ENCODE results near the gene FGD4. TPM values are rescaled to one million over a fixed set of nuclear protein-coding genes. Genes with fewer than 3 reads are reported as not detected.
A peak's percentile ranks its signal among the peaks of the same experiment; 100 is the strongest.

FGD4 gene
- 10 to 100 TPM; 16.1 to 18.8 (median 16.3) TPM for polyA plus RNA-seq (ENCODE audit: insufficient read length in 3 of 3)

- peak; percentile 47 to 60 (median 52) for DNase-seq (ENCODE audit: low read depth in 3 of 3, low spot score in 2 of 3)
Measured at GRCh38 chr12:32399370-32400113, at the start of gene FGD4. Gene FGD4 (plus strand): TSS chr12:32399558.

DNA sequence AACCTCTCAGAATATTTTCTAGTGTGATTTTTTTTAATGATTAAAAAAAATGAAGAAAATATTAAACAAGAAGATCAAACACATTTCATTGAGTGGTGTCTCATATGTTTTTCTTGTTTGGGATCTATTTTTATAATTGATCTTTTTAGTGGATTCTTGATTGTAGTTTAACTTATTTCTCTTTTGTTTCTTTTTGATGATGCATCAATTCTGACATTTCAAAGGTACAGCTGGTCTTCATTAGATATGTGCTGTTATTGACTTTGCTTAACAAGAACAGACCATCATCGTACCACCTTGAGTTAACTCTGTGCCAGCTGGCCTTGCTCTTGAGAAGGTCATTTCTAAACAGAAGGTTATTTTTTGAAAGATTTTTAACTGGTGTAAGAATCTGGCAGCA, 45.8 kb upstream of the FGD4 start:
- DNase-seq (ENCODE audit: low read depth in 3 of 3, low spot score in 2 of 3), result no peak

- DNase-seq (ENCODE audit: low read depth in 3 of 3, low spot score in 2 of 3), result no peak
Measured at GRCh38 chr12:32357601-32358249, 41.6 kb upstream of the FGD4 start.

DNA sequence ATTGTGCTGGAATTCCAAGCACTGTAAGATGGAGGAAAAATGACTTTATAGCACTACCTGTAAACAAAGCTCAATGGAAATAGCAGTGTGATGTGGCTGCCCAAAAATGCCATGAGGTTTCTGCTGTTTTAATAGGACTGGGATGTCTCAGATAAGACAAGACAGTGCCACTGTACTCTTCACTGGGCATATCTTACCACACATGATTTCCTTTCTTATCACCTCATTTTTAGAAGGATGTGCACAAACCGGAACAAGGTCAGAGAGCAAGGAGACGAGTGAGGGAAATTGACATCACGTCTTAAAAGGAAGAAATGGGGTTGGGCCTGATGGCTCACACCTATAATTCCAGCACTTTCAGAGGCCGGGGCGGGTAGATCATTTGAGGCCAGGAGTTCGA, 38.4 kb upstream of the FGD4 start:
- no peak for DNase-seq (ENCODE audit: low read depth in 3 of 3, low spot score in 2 of 3)

GRCh38 chr12:32362892-32363291, 36.5 kb upstream of the FGD4 start:
- DNase-seq (ENCODE audit: low read depth in 3 of 3, low spot score in 2 of 3), result no peak

DNA sequence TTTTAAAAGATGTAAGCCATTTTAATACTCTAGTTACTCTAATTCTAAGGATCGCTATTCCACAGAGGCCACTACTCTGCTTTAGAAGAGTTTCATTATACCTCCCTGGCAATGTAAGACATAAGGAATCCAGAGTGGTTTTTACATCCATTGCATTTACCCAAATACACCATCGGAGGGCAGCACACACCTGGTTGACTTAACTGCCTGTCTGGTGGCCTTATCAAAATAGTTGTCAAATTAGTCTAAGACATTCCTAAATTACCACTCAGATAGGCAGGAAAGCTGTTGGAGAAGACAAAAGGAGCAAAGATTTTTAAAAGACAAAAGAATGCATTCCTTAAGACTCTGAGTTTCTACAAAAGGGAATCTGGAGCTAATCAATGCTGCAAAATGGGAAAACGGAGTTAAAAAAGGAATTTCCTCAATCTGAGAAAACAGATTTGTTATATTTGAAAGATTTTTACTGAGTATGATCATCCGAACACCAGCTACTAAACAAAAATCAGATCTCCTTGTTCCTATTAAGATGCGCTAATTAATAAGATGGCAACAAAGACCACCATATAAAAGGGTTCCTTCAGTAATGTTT, 33.8 kb upstream of the FGD4 start:
- peak; percentile 41 to 47 (median 44) for DNase-seq (ENCODE audit: low read depth in 3 of 3, low spot score in 2 of 3)

DNA sequence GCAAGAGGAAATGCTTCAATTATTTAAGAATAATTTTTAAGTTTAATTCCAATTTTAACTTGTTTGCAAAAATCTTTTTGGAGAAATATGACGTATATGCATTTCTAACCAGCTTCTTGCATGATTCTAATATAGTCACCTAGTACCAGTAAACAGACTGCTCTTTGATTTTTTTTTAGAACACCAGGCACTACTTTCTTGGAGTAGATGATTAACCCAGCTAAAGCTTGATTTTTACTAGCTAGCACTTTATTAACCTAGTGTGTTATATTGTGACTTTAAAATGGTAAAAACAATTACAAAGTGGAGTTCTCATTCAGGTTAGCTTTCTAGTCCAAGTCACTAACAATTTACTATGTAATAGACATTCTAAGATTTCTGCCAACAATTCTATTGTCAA, 32.6 kb upstream of the FGD4 start:
- no peak for DNase-seq (ENCODE audit: low read depth in 3 of 3, low spot score in 2 of 3)

GRCh38 chr12:32367381-32367780, 32.0 kb upstream of the FGD4 start:
- DNase-seq (ENCODE audit: low read depth in 3 of 3, low spot score in 2 of 3), result no peak

DNA sequence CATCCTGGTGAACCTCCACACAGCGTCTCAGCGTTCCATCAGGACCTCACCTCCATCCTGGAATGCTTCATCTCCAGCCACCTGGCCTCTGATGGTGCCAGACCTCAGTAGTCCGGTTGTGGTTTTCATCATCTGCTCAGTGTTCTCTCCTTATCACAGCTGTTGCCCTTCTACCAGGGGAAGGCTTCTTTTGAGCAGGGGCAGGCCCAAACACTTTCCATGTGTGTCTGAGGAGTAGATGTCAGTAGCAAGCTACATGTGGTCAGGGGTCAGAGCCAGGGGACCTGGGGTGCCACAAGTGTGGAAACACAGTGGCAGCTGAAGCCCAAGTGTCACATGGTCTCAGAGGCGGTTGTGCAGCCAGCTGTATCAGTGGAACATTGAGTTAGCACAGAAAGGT, 30.2 kb upstream of the FGD4 start:
- no peak for DNase-seq (ENCODE audit: low read depth in 3 of 3, low spot score in 2 of 3)

GRCh38 chr12:32377344-32378055, 21.9 kb upstream of the FGD4 start:
- DNase-seq (ENCODE audit: low read depth in 3 of 3, low spot score in 2 of 3), result no peak

GRCh38 chr12:32379213-32379612, 20.1 kb upstream of the FGD4 start:
- no peak for DNase-seq (ENCODE audit: low read depth in 3 of 3, low spot score in 2 of 3)

DNA sequence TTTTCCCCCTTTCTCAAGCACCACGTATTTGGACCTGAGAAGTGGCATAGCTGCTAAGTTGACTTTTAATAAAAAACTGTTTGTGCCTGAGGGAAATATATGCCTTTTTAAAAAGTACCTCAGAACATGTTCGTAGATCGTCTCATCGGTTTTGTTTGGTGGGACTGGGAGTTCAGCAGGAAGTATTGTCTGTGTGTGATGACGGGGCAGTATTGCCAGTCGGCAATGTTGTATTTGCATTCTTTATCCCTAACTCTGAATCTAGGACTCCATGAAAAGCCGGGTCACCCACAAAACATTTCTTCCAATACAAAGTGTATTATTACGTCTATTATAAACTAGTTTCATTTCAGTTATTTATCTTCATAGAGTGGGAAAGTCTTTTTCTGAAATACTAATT, 19.7 kb upstream of the FGD4 start:
- no peak for DNase-seq (ENCODE audit: low read depth in 3 of 3, low spot score in 2 of 3)

DNA sequence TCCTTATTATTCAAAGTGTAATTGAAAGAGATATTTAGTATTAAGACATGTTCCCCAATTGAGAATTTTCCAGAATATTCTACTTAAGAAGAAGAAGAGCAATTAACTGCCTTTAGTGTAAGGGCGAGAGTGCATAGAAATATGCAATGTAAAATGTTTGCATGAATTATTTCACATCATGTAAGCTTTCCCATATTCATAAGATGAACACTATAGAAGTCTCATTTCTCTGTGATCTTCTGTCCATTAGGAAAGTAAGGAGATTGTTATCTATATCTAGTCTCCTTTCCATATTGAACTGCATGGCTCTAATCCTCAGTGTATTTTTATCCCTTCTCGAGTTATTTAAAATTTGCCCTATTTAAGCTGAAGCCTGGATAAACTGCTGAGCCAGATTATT, 17.1 kb upstream of the FGD4 start:
- DNase-seq (ENCODE audit: low read depth in 3 of 3, low spot score in 2 of 3), result no peak

GRCh38 chr12:32390572-32391219, 8.7 kb upstream of the FGD4 start:
- no peak for DNase-seq (ENCODE audit: low read depth in 3 of 3, low spot score in 2 of 3)

DNA sequence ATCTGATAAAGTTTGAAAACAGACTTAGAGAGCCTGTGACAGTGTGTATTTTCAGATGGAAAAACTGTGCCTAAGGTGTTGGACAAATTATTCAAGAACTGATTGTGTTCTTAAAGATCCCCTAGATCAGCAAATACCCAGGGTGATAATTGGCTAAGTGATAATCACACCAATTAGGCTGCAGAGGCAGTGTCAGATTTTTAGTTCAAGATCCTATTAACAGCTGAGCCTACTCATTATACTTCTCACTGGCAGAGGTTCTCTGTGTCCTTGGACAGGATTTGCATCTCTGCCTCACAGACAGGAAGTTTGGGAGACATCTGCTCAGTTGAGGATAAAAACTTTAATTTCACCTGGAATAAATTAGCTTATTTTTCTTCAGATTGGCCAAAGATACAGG, 4.3 kb upstream of the FGD4 start:
- no peak for DNase-seq (ENCODE audit: low read depth in 3 of 3, low spot score in 2 of 3)

- no peak for DNase-seq (ENCODE audit: low read depth in 3 of 3, low spot score in 2 of 3)
Measured at GRCh38 chr12:32397696-32398095, 1.7 kb upstream of the FGD4 start.

- DNase-seq (ENCODE audit: low read depth in 3 of 3, low spot score in 2 of 3), result no peak
Measured at GRCh38 chr12:32398181-32398580, 1.2 kb upstream of the FGD4 start.

DNA sequence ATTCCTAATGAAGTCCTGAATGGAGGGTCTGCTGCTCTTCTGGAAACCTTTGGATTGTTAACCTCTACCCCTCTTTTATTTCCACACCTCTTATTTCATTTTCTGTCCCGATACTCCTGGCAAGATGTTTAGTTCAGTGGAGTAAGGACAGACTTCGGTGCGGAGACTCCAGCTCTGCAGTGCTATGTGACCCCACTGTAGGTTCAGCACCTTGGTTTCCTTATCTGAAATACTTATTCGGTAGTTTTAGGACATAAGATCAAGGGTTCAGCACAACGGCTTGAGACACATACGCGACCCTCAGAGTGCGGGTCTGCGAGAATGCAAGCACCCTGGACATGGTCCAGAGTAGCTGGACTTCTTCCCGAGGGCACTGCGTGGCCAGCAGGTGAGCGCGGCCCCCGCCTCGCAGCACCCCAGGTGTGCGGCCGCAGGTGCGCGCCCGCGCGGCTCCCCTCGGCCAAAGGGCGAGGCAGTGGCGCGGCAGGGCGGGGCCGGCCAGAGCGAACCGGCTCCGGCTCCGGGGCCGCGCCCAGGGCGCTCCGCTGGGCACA, 465 bp upstream of the FGD4 start:
- DNase-seq (ENCODE audit: low read depth in 3 of 3, low spot score in 2 of 3), result no peak

DNA sequence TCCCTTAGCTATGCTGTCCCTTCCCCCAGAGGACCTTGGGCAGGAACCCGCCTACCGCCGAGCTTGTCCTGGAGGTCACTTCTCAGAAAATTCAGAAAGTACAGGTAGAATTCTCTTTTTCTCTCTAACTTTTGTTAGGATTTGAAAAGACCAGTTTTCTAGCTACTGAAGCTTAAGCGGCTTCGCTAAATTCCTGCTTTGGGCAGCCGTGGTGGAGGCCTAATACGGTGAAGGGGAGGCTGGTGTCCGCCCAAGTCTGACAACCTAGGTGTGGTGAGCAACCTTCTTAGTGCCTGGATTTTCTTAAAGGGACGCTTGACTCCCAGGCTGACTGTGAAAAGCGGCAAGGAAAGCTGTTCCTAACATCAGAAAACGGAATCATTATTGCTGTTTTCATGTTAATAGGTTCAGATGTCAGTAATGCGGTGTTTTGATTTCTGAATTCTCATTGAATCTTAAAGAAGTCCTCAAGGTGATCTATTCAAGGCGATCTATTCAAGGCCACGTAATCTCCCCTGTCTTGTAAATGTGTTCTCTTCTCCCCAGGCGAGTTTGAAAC, 835 bp downstream of the FGD4 start:
- peak in 1 of 3 donors; percentile 33 for DNase-seq (ENCODE audit: low read depth in 3 of 3, low spot score in 2 of 3)

GRCh38 chr12:32400866-32401265, 1.5 kb downstream of the FGD4 start:
- DNase-seq (ENCODE audit: low read depth in 3 of 3, low spot score in 2 of 3), result no peak

Measured in right renal cortex interstitium (tissue), 3 donors.